HG03064 (cell line): Measurements from ENCODE around the gene GNPNAT1.

Experiments
- ATAC-seq: cut with Tn5 transposase; IDR thresholded peaks from one replicate; pipeline ENCODE4 v1.9.1; 2021; ENCODE audit warnings: low read depth; ENCODE audit not compliant: unreplicated experiment

Gene GNPNAT1

GRCh38 chr14:52791223-52792096 is at the start of gene GNPNAT1:
Gene GNPNAT1 (minus strand): TSS chr14:52791607. CDS start chr14:52784650, 6,957 bp downstream.
- peak; percentile 94 for ATAC-seq

- ATAC-seq = no peak
Observed at GRCh38 chr14:52840877-52841276, 49.5 kb upstream of the GNPNAT1 start.

- ATAC-seq = no peak
Observed at GRCh38 chr14:52837451-52837850, 46.0 kb upstream of the GNPNAT1 start.

GRCh38 chr14:52836063-52836462 is 44.7 kb upstream of the GNPNAT1 start:
- ATAC-seq = no peak

- no peak for ATAC-seq
Observed at GRCh38 chr14:52835122-52835903, 43.9 kb upstream of the GNPNAT1 start.

- no peak for ATAC-seq
Observed at GRCh38 chr14:52834440-52834842, 43.0 kb upstream of the GNPNAT1 start.

GRCh38 chr14:52833891-52834290 is 42.5 kb upstream of the GNPNAT1 start:
- ATAC-seq = no peak

GRCh38 chr14:52829527-52830185 is 38.2 kb upstream of the GNPNAT1 start:
- no peak for ATAC-seq

GRCh38 chr14:52827426-52827825 is 36.0 kb upstream of the GNPNAT1 start:
- ATAC-seq = no peak

- no peak for ATAC-seq
Observed at GRCh38 chr14:52825085-52825484, 33.7 kb upstream of the GNPNAT1 start.

- ATAC-seq = no peak
Observed at GRCh38 chr14:52824462-52824861, 33.1 kb upstream of the GNPNAT1 start.

- no peak for ATAC-seq
Observed at GRCh38 chr14:52821805-52822250, 30.4 kb upstream of the GNPNAT1 start.

- ATAC-seq = no peak
Observed at GRCh38 chr14:52808101-52808500, 16.7 kb upstream of the GNPNAT1 start.

- no peak for ATAC-seq
Observed at GRCh38 chr14:52806115-52806514, 14.7 kb upstream of the GNPNAT1 start.

- no peak for ATAC-seq
Observed at GRCh38 chr14:52802597-52802996, 11.2 kb upstream of the GNPNAT1 start.

- no peak for ATAC-seq
Observed at GRCh38 chr14:52801014-52801712, 9.8 kb upstream of the GNPNAT1 start.

- ATAC-seq = no peak
Observed at GRCh38 chr14:52798826-52799225, 7.4 kb upstream of the GNPNAT1 start.

- ATAC-seq = no peak
Observed at GRCh38 chr14:52797653-52798052, 6.2 kb upstream of the GNPNAT1 start.

- no peak for ATAC-seq
Observed at GRCh38 chr14:52793061-52793460, 1.7 kb upstream of the GNPNAT1 start.

GRCh38 chr14:52792097-52792415 is 649 bp upstream of the GNPNAT1 start:
- ATAC-seq = no peak
